GM23248 (cell line): ENCODE results near the gene GFPT1.

Experiments
- EZH2 ChIP-seq: fragments of 200-600 bp; sonication (generic); IDR thresholded peaks from 2 replicates; pipeline ENCODE4 v1.6.1; 2018; ENCODE audit warnings: antibody characterized with exemption, mild to moderate bottlenecking; ENCODE audit not compliant: insufficient read depth, poor library complexity, severe bottlenecking
- EZH2phosphoT487 ChIP-seq: fragments of 200-600 bp; sonication (generic); IDR thresholded peaks from 2 replicates; pipeline ENCODE4 v1.6.1; 2018; ENCODE audit warnings: antibody characterized with exemption, moderate library complexity, mild to moderate bottlenecking, low read depth; ENCODE audit not compliant: insufficient read depth

DNA sequence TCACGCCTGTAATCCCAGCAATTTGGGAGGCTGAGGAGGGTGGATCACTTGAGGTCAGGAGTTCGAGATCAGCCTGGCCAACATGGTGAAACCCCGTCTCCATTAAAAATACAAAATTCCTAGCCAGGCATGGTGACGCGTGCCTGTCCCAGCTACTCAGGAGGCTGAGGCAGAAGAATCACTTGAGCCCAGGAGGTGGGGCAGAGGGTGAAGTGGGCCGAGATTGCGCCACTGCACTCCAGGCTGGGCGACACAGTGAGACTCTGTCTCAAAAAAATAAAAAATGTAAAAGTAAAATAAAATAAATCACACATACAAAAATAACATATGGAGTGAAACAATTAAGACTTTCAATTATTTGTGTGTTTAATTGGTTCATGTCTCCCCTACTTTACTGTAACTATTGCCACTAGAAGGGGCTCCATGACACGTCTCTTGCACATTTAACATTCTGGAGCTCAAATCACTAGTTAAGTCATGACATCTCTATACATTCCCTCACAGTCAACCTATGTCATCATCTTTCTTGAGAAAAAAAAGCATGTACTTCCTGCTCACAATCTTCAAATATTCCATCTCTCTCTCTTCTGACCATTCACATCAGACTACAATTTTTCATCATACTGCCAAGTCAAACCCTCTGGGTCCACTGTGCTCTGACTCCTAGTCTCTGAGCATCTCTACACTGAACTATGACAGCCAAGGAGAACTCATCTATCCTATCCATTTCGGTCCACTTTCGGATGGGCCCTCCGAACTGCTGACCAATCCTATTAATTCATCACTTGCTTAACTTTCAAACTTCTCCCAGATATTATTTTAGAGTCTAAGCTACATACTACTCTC is 6.7 kb downstream of the GFPT1 start:
- TF ChIP-seq EZH2 (no peak), EZH2phosphoT487 (no peak)
